ENCODE measurements around the gene TESK2.
"Not testable (repeated sequence)": the region's sequence is repeated elsewhere in the genome, so short reads cannot be mapped to it uniquely, and the experiment has no call there.

The TESK2 gene

GRCh38 chr1:45477646-45478045 lies 13.3 kb downstream of the TESK2 start:
- Histone ChIP-seq H3K4me3 (replicated peaks; ENCODE audit: low read depth, low read length) (no peak overlapping the region), H3K27me3 (replicated peaks; ENCODE audit: control insufficient read depth, insufficient read depth, low read length) (no peaks in the 10 kb centered on the region), H3K36me3 (ENCODE audit: control insufficient read depth, insufficient read depth, low read length) (no peaks in the 10 kb centered on the region)
- no peak for DNase-seq (ENCODE audit: extremely low read depth, insufficient read length)
- no peak for TF ChIP-seq CTCF (IDR thresholded peaks at IDR 0.05; ENCODE audit: insufficient read depth, low read length, poor library complexity, severe bottlenecking)

GRCh38 chr1:45474194-45474593 lies 16.8 kb downstream of the TESK2 start:
- not testable (repeated sequence) for H3K4me3 ChIP-seq (replicated peaks; ENCODE audit: low read depth, low read length); DNase-seq (ENCODE audit: extremely low read depth, insufficient read length); H3K36me3 ChIP-seq (ENCODE audit: control insufficient read depth, insufficient read depth, low read length); H3K27me3 ChIP-seq (replicated peaks; ENCODE audit: control insufficient read depth, insufficient read depth, low read length)

GRCh38 chr1:45473302-45473701 lies 17.7 kb downstream of the TESK2 start:
- TF ChIP-seq CTCF (IDR thresholded peaks at IDR 0.05; ENCODE audit: insufficient read depth, low read length, poor library complexity, severe bottlenecking) = no peak
- Histone ChIP-seq H3K27me3 (replicated peaks; ENCODE audit: control insufficient read depth, insufficient read depth, low read length) (no peaks in the 10 kb centered on the region), H3K4me3 (replicated peaks; ENCODE audit: low read depth, low read length) (no peak overlapping the region), H3K36me3 (ENCODE audit: control insufficient read depth, insufficient read depth, low read length) (no peaks in the 10 kb centered on the region)
- no peak for DNase-seq (ENCODE audit: extremely low read depth, insufficient read length)

- no peak overlapping the region for H3K4me3 ChIP-seq (replicated peaks; ENCODE audit: low read depth, low read length)
- no peak for TF ChIP-seq CTCF (IDR thresholded peaks at IDR 0.05; ENCODE audit: insufficient read depth, low read length, poor library complexity, severe bottlenecking)
- peak; percentile 68 for DNase-seq (ENCODE audit: extremely low read depth, insufficient read length)
- H3K36me3 ChIP-seq (ENCODE audit: control insufficient read depth, insufficient read depth, low read length) = no peaks in the 10 kb centered on the region
- no peaks in the 10 kb centered on the region for H3K27me3 ChIP-seq (replicated peaks; ENCODE audit: control insufficient read depth, insufficient read depth, low read length)
These were observed 20.6 kb downstream of the TESK2 start for GRCh38 chr1:45470306-45470798.

- H3K36me3 ChIP-seq (ENCODE audit: control insufficient read depth, insufficient read depth, low read length); H3K4me3 ChIP-seq (replicated peaks; ENCODE audit: low read depth, low read length); H3K27me3 ChIP-seq (replicated peaks; ENCODE audit: control insufficient read depth, insufficient read depth, low read length); DNase-seq (ENCODE audit: extremely low read depth, insufficient read length): not testable (repeated sequence)
These were observed 23.6 kb downstream of the TESK2 start for GRCh38 chr1:45467353-45467752.

- DNase-seq (ENCODE audit: extremely low read depth, insufficient read length) = no peak
- Histone ChIP-seq H3K4me3 (replicated peaks; ENCODE audit: low read depth, low read length) (no peak overlapping the region), H3K36me3 (ENCODE audit: control insufficient read depth, insufficient read depth, low read length) (no peaks in the 10 kb centered on the region), H3K27me3 (replicated peaks; ENCODE audit: control insufficient read depth, insufficient read depth, low read length) (no peaks in the 10 kb centered on the region)
- no peak for TF ChIP-seq CTCF (IDR thresholded peaks at IDR 0.05; ENCODE audit: insufficient read depth, low read length, poor library complexity, severe bottlenecking)
These were observed 25.7 kb downstream of the TESK2 start for GRCh38 chr1:45465277-45465676.

GRCh38 chr1:45458894-45459293 lies 32.1 kb downstream of the TESK2 start:
- Histone ChIP-seq H3K36me3 (ENCODE audit: control insufficient read depth, insufficient read depth, low read length) (no peaks in the 10 kb centered on the region), H3K27me3 (replicated peaks; ENCODE audit: control insufficient read depth, insufficient read depth, low read length) (no peaks in the 10 kb centered on the region), H3K4me3 (replicated peaks; ENCODE audit: low read depth, low read length) (no peak overlapping the region)
- no peak for TF ChIP-seq CTCF (IDR thresholded peaks at IDR 0.05; ENCODE audit: insufficient read depth, low read length, poor library complexity, severe bottlenecking)
- no peak for DNase-seq (ENCODE audit: extremely low read depth, insufficient read length)
